ENCODE data around the gene ATP6V0A4. TPM values are rescaled to one million over a fixed set of nuclear protein-coding genes. Genes with fewer than 3 reads are reported as not detected.

The ATP6V0A4 gene
- total RNA-seq, 1 donor from 2014 or later: not detected

GRCh38 chr7:138658889-138659288 lies 139.1 kb downstream of the ATP6V0A4 start:
- H3K4me1 Mint-ChIP-seq: peaks cover 12% of the 10 kb centered on the region
- H3K27ac Mint-ChIP-seq (ENCODE audit: unreplicated experiment): no peak overlapping the region
- H3K4me3 Mint-ChIP-seq: no peak overlapping the region
- TF ChIP-seq CTCF (conservative IDR thresholded peaks at IDR 0.05): no peak
- H3K9me3 Mint-ChIP-seq: no peaks in the 10 kb centered on the region
- no peaks in the 10 kb centered on the region for H3K36me3 Mint-ChIP-seq (ENCODE audit: low read depth)
- no peak for DNase-seq (ENCODE audit: low read depth, low spot score)
- peaks cover 3% of the 10 kb centered on the region for H3K27me3 Mint-ChIP-seq (ENCODE audit: low read depth)

GRCh38 chr7:138657854-138658386 lies 140.1 kb downstream of the ATP6V0A4 start:
- no peak for DNase-seq (ENCODE audit: low read depth, low spot score)
- no peak overlapping the region for H3K4me3 Mint-ChIP-seq
- H3K27ac Mint-ChIP-seq (ENCODE audit: unreplicated experiment): no peak overlapping the region
- H3K27me3 Mint-ChIP-seq (ENCODE audit: low read depth): peaks cover 3% of the 10 kb centered on the region
- TF ChIP-seq CTCF (conservative IDR thresholded peaks at IDR 0.05): no peak
- H3K4me1 Mint-ChIP-seq: peaks cover 2% of the 10 kb centered on the region
- peaks cover 2% of the 10 kb centered on the region for H3K9me3 Mint-ChIP-seq
- no peaks in the 10 kb centered on the region for H3K36me3 Mint-ChIP-seq (ENCODE audit: low read depth)

- Mint-ChIP-seq H3K27me3 (ENCODE audit: low read depth) (peaks cover 3% of the 10 kb centered on the region), H3K4me3 (no peak overlapping the region), H3K27ac (ENCODE audit: unreplicated experiment) (no peak overlapping the region), H3K4me1 (no peaks in the 10 kb centered on the region), H3K9me3 (peaks cover 5% of the 10 kb centered on the region), H3K36me3 (ENCODE audit: low read depth) (no peaks in the 10 kb centered on the region)
- DNase-seq (ENCODE audit: low read depth, low spot score): no peak
- no peak for TF ChIP-seq CTCF (conservative IDR thresholded peaks at IDR 0.05)
These were observed 141.0 kb downstream of the ATP6V0A4 start for GRCh38 chr7:138656952-138657351.

Other genes starting within 250 kb of the ATP6V0A4 start
- gene SVOPL, start 96.8 kb downstream of the ATP6V0A4 start, total RNA-seq: not detected in 2 replicates
- gene TMEM213, start 202 bp downstream of the ATP6V0A4 start, total RNA-seq: not detected in 2 replicates
- 33.2 and 34.8 TPM in 2 replicates for gene KIAA1549, start 183.2 kb upstream of the ATP6V0A4 start, total RNA-seq
- gene ZC3HAV1L, start 237.8 kb upstream of the ATP6V0A4 start, total RNA-seq: 0.16 and 0.44 TPM in 2 replicates

Data from neural crest cell (in vitro differentiated cells).